HepG2 (cell line): ENCODE data around the gene SEMA3F. TPM values are rescaled to one million over a fixed set of nuclear protein-coding genes. Genes with fewer than 3 reads are reported as not detected.
A peak's percentile ranks its signal among the peaks of the same experiment; 100 is the strongest.

Experiments used
- BORCS8-MEF2B ChIP-seq: sonication (generic); formaldehyde crosslinking; IDR thresholded peaks from 2 replicates; pipeline ENCODE4 v1.8.0; 2022; ENCODE audit warnings: mild to moderate bottlenecking, missing genetic modification reagents
- CEBPZ ChIP-seq: IDR thresholded peaks from 2 replicates; pipeline ENCODE4 v1.6.1; 2012; ENCODE audit warnings: low read length, improper control_type of control experiment
- HDAC2 ChIP-seq: sonication (generic); formaldehyde crosslinking; IDR thresholded peaks from 2 replicates; pipeline ENCODE4 v1.4.0; 2020; ENCODE audit warnings: missing genetic modification reagents
- HNRNPK ChIP-seq: fragments of 200-400 bp; formaldehyde crosslinking; IDR thresholded peaks from 2 replicates; pipeline ENCODE4 v1.6.1; 2018; ENCODE audit warnings: low read length, low read depth, moderate library complexity, mild to moderate bottlenecking; ENCODE audit not compliant: poor library complexity, severe bottlenecking
- KDM3A ChIP-seq: IDR thresholded peaks from 2 replicates; pipeline ENCODE4 v1.6.1; 2018; ENCODE audit warnings: low read depth, missing compliant biosample characterization
- KLF16 ChIP-seq, 2 experiments: sonication (generic) in 1 of 2; formaldehyde crosslinking in 1 of 2; IDR thresholded peaks; 2 replicates each; pipeline versions ENCODE4 v1.6.1 to v1.8.0; 2016 to 2023; ENCODE audit warnings: missing genetic modification reagents in 2 of 2, missing compliant biosample characterization in 1 of 2
- MEF2D ChIP-seq: sonication (generic); formaldehyde crosslinking; IDR thresholded peaks from 2 replicates; pipeline ENCODE4 v1.5.1; 2020; ENCODE audit warnings: mild to moderate bottlenecking, missing genetic modification reagents
- MIER3 ChIP-seq: IDR thresholded peaks from 2 replicates; pipeline ENCODE4 v1.6.1; 2016; ENCODE audit warnings: missing compliant biosample characterization, borderline replicate concordance
- NBN ChIP-seq: fragments of 450-650 bp; conservative IDR thresholded peaks from 2 replicates; pipeline ENCODE4 v1.6.1; 2017
- RBM22 ChIP-seq: fragments of 200-400 bp; formaldehyde crosslinking; optimal IDR thresholded peaks from 2 replicates; pipeline ENCODE3; 2017; ENCODE audit warnings: mild to moderate bottlenecking, low read length, moderate library complexity
- RXRB ChIP-seq: IDR thresholded peaks from 2 replicates; pipeline ENCODE4 v1.6.1; 2016; ENCODE audit warnings: borderline replicate concordance, missing genetic modification reagents, missing compliant biosample characterization
- SMC3 ChIP-seq: IDR thresholded peaks from 2 replicates; pipeline ENCODE4 v1.6.1; 2011; ENCODE audit warnings: low read length, improper control_type of control experiment
- TBP ChIP-seq: sonication (generic); formaldehyde crosslinking; IDR thresholded peaks from 2 replicates; pipeline ENCODE4 v1.5.0; 2020; ENCODE audit warnings: missing genetic modification reagents
- THAP11 ChIP-seq: IDR thresholded peaks from 2 replicates; pipeline ENCODE4 v1.6.1; 2016; ENCODE audit warnings: missing biosample characterization, missing genetic modification reagents
- ZFY ChIP-seq: sonication (generic); formaldehyde crosslinking; IDR thresholded peaks from 2 replicates; pipeline ENCODE4 v1.4.0; 2020; ENCODE audit warnings: missing genetic modification reagents
- ZNF484 ChIP-seq: sonication (generic); formaldehyde crosslinking; IDR thresholded peaks from 2 replicates; pipeline ENCODE4 v1.5.1; 2020; ENCODE audit warnings: mild to moderate bottlenecking, low read depth, missing genetic modification reagents, borderline replicate concordance
- ZNF737 ChIP-seq: sonication (generic); formaldehyde crosslinking; IDR thresholded peaks from 2 replicates; pipeline ENCODE4 v1.5.0; 2020; ENCODE audit warnings: missing genetic modification reagents, mild to moderate bottlenecking, borderline replicate concordance
- ZNF878 ChIP-seq: sonication (generic); formaldehyde crosslinking; IDR thresholded peaks from 2 replicates; pipeline ENCODE4 v1.8.1; 2023; ENCODE audit warnings: mild to moderate bottlenecking, missing genetic modification reagents, moderate library complexity
- polyA plus RNA-seq, 8 experiments: library from polyadenylated mRNA; depleted of rRNA in 3 of 8; stranded (reverse) in 7 of 8; unstranded in 1 of 8; fragments of >200 nt; fragmentation: Illumina TruSeq in 4 of 8; extraction: Trizol in 4 of 8; gene quantifications; 2 replicates each; pipeline versions ENCODE4 v1.2.1 to v1.2.3, GENCODE V29; 2011 to 2016; ENCODE audit warnings: low read depth in 4 of 8, missing spikeins in 1 of 8, mixed read lengths in 1 of 8; ENCODE audit not compliant: insufficient read depth in 1 of 8
- total RNA-seq, 5 experiments: library from RNA; depleted of rRNA; stranded (reverse); fragments of >200 nt; fragmentation: Illumina TruSeq; extraction: Trizol; gene quantifications; 2 replicates each; pipeline ENCODE4 v1.2.3, GENCODE V29; 2016; ENCODE audit warnings: low read depth in 1 of 5
- TF ChIP-seq, protein P1 (sequence below): IDR thresholded peaks from 2 replicates; pipeline ENCODE4 v1.6.1; 2012; ENCODE audit warnings: low read depth, low read length, improper control_type of control experiment
- TF ChIP-seq, protein P2 (sequence below): sonication (generic); formaldehyde crosslinking; IDR thresholded peaks from 2 replicates; pipeline ENCODE4 v1.4.0; 2020; ENCODE audit warnings: missing genetic modification reagents
- TF ChIP-seq, protein P3 (sequence below): sonication (generic); formaldehyde crosslinking; IDR thresholded peaks from 2 replicates; pipeline ENCODE4 v1.5.0; 2020; ENCODE audit warnings: mild to moderate bottlenecking, missing genetic modification reagents, moderate library complexity

SEMA3F gene
- total and polyA plus RNA-seq, 2 of the 13 experiments (the other 11 are each of a cell fraction or from before 2014, with no cell fraction given) = 7.6 to 17.2 TPM

GRCh38 chr3:50189274-50189673 lies 34.1 kb downstream of the SEMA3F start (continued):
- TF ChIP-seq, protein P1, sequence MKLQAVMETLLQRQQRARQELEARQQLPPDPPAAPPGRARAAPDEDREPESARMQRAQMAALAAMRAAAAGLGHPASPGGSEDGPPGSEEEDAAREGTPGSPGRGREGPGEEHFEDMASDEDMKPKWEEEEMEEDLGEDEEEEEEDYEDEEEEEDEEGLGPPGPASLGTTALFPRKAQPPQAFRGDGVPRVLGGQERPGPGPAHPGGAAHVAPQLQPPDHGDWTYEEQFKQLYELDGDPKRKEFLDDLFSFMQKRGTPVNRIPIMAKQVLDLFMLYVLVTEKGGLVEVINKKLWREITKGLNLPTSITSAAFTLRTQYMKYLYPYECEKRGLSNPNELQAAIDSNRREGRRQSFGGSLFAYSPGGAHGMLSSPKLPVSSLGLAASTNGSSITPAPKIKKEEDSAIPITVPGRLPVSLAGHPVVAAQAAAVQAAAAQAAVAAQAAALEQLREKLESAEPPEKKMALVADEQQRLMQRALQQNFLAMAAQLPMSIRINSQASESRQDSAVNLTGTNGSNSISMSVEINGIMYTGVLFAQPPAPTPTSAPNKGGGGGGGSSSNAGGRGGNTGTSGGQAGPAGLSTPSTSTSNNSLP = no peak
- TF ChIP-seq BORCS8-MEF2B (CRISPR knock-in tag) (peak; percentile 62; the same call in 1 of the 2 replicates), RBM22 (peak; percentile 73), ZNF878 (CRISPR knock-in tag) (0 out of 2 replicates have a peak, but pooled peaks have one; percentile 27), SMC3 (peak; percentile 99), KLF16 (CRISPR knock-in tag; IDR thresholded peaks at IDR 0.05) (peak in 1 of 2 experiments; percentile 54; a peak in 1 of 4 replicates), MEF2D (0 out of 2 replicates have a peak, but pooled peaks have one; percentile 36), HNRNPK (no peak), NBN (no peak), ZFY (CRISPR knock-in tag) (peak; percentile 38; the same call in 1 of the 2 replicates), THAP11 (peak; percentile 56), ZNF737 (CRISPR knock-in tag) (no peak), ZNF484 (CRISPR knock-in tag) (no peak), MIER3 (CRISPR knock-in tag) (peak; percentile 29; the same call in 1 of the 2 replicates), CEBPZ (no peak), KDM3A (CRISPR knock-in tag) (no peak), RXRB (peak; percentile 24; the same call in 1 of the 2 replicates), HDAC2 (CRISPR knock-in tag) (peak; percentile 54; the same call in 1 of the 2 replicates), TBP (CRISPR knock-in tag) (no peak)
- TF ChIP-seq, protein P2, sequence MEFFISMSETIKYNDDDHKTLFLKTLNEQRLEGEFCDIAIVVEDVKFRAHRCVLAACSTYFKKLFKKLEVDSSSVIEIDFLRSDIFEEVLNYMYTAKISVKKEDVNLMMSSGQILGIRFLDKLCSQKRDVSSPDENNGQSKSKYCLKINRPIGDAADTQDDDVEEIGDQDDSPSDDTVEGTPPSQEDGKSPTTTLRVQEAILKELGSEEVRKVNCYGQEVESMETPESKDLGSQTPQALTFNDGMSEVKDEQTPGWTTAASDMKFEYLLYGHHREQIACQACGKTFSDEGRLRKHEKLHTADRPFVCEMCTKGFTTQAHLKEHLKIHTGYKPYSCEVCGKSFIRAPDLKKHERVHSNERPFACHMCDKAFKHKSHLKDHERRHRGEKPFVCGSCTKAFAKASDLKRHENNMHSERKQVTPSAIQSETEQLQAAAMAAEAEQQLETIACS = 0 out of 2 replicates have a peak, but pooled peaks have one; percentile 29
- TF ChIP-seq, protein P3, sequence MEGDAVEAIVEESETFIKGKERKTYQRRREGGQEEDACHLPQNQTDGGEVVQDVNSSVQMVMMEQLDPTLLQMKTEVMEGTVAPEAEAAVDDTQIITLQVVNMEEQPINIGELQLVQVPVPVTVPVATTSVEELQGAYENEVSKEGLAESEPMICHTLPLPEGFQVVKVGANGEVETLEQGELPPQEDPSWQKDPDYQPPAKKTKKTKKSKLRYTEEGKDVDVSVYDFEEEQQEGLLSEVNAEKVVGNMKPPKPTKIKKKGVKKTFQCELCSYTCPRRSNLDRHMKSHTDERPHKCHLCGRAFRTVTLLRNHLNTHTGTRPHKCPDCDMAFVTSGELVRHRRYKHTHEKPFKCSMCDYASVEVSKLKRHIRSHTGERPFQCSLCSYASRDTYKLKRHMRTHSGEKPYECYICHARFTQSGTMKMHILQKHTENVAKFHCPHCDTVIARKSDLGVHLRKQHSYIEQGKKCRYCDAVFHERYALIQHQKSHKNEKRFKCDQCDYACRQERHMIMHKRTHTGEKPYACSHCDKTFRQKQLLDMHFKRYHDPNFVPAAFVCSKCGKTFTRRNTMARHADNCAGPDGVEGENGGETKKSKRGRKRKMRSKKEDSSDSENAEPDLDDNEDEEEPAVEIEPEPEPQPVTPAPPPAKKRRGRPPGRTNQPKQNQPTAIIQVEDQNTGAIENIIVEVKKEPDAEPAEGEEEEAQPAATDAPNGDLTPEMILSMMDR (CRISPR knock-in tag) = peak; percentile 97
